Articular chondrocyte of knee joint (primary cell): ENCODE measurements around the gene KRTAP12-3. TPM values are rescaled to one million over a fixed set of nuclear protein-coding genes. Genes with fewer than 3 reads are reported as not detected.

Experiments
- small RNA-seq: library from RNA; depleted of rRNA; stranded (forward); fragments of <200 nt; gene quantifications from one replicate; pipeline ENCODE3, GENCODE V24; 2012
- total RNA-seq: library from RNA; depleted of rRNA; stranded (reverse); fragments of >200 nt; gene quantifications from 2 replicates; pipeline ENCODE4 v1.2.3, GENCODE V29; 2012

KRTAP12-3 gene
- not detected in 2 replicates for total RNA-seq

GRCh38 chr21:44657635-44658540 lies at the start of gene KRTAP12-3:
Gene KRTAP12-3, plus strand, starts transcription at chr21:44657932. Its CDS starts 48 bp downstream, at chr21:44657980.

GRCh38 chr21:44612029-44612486 lies 45.7 kb upstream of the KRTAP12-3 start, which contains the start of gene KRTAP10-8:
Gene KRTAP10-8, plus strand, starts transcription at chr21:44612079. Its CDS starts 22 bp downstream, at chr21:44612101.

GRCh38 chr21:44626673-44627143 lies 31.0 kb upstream of the KRTAP12-3 start, which contains the start of gene KRTAP10-9:
Gene KRTAP10-9, plus strand, starts transcription at chr21:44627093. Its CDS starts 79 bp downstream, at chr21:44627172.

GRCh38 chr21:44637018-44637850 lies 20.5 kb upstream of the KRTAP12-3 start, which contains the start of gene KRTAP10-10:
Gene KRTAP10-10, plus strand, starts transcription at chr21:44637356. Its CDS starts 62 bp downstream, at chr21:44637418.

GRCh38 chr21:44646366-44647221 lies 11.1 kb upstream of the KRTAP12-3 start, which contains the start of gene KRTAP10-11:
Gene KRTAP10-11, plus strand, starts transcription at chr21:44646414. Its CDS starts 45 bp downstream, at chr21:44646459.

GRCh38 chr21:44654576-44655175 lies 3.1 kb upstream of the KRTAP12-3 start, which contains the start of gene KRTAP12-4:
Gene KRTAP12-4, minus strand, starts transcription at chr21:44654659. Its CDS starts 45 bp downstream, at chr21:44654614.

GRCh38 chr21:44666401-44667320 lies 8.9 kb downstream of the KRTAP12-3 start, which contains the start of gene KRTAP12-2:
Gene KRTAP12-2, minus strand, starts transcription at chr21:44666927. Its CDS starts 41 bp downstream, at chr21:44666886.

GRCh38 chr21:44681861-44682579 lies 24.3 kb downstream of the KRTAP12-3 start, which contains the start of gene KRTAP12-1:
Gene KRTAP12-1, minus strand, starts transcription at chr21:44682163. Its CDS starts 40 bp downstream, at chr21:44682123.

GRCh38 chr21:44697172-44697810 lies 39.6 kb downstream of the KRTAP12-3 start, which contains the start of gene KRTAP10-12:
Gene KRTAP10-12, plus strand, starts transcription at chr21:44697172. Its CDS starts 30 bp downstream, at chr21:44697202.

Small RNAs within 50 kb of the gene (small RNA-seq; reads per million reads assigned to genes)
- gene KRTAP12-6P = not detected

Other genes with a start within 250 kb of the KRTAP12-3 start
- gene LRRC3, start 202.4 kb upstream of the KRTAP12-3 start, total RNA-seq = 0.22 and 0.26 TPM in 2 replicates
- gene KRTAP10-1, start 117.7 kb upstream of the KRTAP12-3 start, total RNA-seq = not detected in 2 replicates
- not detected in 2 replicates for gene KRTAP10-2, start 106.4 kb upstream of the KRTAP12-3 start, total RNA-seq
- not detected in 2 replicates for gene KRTAP10-3, start 99.1 kb upstream of the KRTAP12-3 start, total RNA-seq
- not detected in 2 replicates for gene KRTAP10-4, start 84.2 kb upstream of the KRTAP12-3 start, total RNA-seq
- gene KRTAP10-5, start 77.3 kb upstream of the KRTAP12-3 start, total RNA-seq = not detected in 2 replicates
- not detected in 2 replicates for gene KRTAP10-6, start 65.4 kb upstream of the KRTAP12-3 start, total RNA-seq
- gene KRTAP10-7, start 57.3 kb upstream of the KRTAP12-3 start, total RNA-seq = not detected in 2 replicates
- gene KRTAP10-8, start 45.9 kb upstream of the KRTAP12-3 start, total RNA-seq = not detected in 2 replicates
- not detected in 2 replicates for gene KRTAP10-9, start 30.8 kb upstream of the KRTAP12-3 start, total RNA-seq
- not detected in 2 replicates for gene KRTAP10-10, start 20.6 kb upstream of the KRTAP12-3 start, total RNA-seq
- not detected in 2 replicates for gene KRTAP10-11, start 11.5 kb upstream of the KRTAP12-3 start, total RNA-seq
- gene KRTAP12-4, start 3.3 kb upstream of the KRTAP12-3 start, total RNA-seq = not detected in 2 replicates
- gene KRTAP12-2, start 9.0 kb downstream of the KRTAP12-3 start, total RNA-seq = not detected in 2 replicates
- not detected in 2 replicates for gene KRTAP12-1, start 24.2 kb downstream of the KRTAP12-3 start, total RNA-seq
- not detected in 2 replicates for gene KRTAP10-12, start 39.2 kb downstream of the KRTAP12-3 start, total RNA-seq
- gene TSPEAR, start 53.6 kb downstream of the KRTAP12-3 start, total RNA-seq = not detected in 2 replicates
- 71.1 and 86.4 TPM in 2 replicates for gene UBE2G2, start 143.9 kb downstream of the KRTAP12-3 start, total RNA-seq
- 95.3 and 114 TPM in 2 replicates for gene SUMO3, start 160.1 kb downstream of the KRTAP12-3 start, total RNA-seq
- 535 and 631 TPM in 2 replicates for gene PTTG1IP, start 215.8 kb downstream of the KRTAP12-3 start, total RNA-seq